Measurements from ENCODE around the gene CIDEB.

GRCh38 chr14:24256960-24257359 lies 50.8 kb downstream of the CIDEB start:
- TF ChIP-seq CTCF (conservative IDR thresholded peaks at IDR 0.05 in 1 of 2, IDR thresholded peaks at IDR 0.05 in 1 of 2; ENCODE audit: extremely low read depth in 1 of 2, insufficient read depth in 1 of 2, low read depth in 1 of 2, low read length in 2 of 2) (no peak), EZH2 (IDR thresholded peaks at IDR 0.05; ENCODE audit: borderline replicate concordance, low read length) (no peak)

Data from mammary epithelial cell (primary cell).